ENCODE measurements around the gene ZC3H18.
"Not testable (repeated sequence)": the region's sequence is repeated elsewhere in the genome, so short reads cannot be mapped to it uniquely, and the experiment has no call there.

Gene ZC3H18

GRCh38 chr16:88651989-88652761 is 82.0 kb downstream of the ZC3H18 start:
- no peak for DNase-seq

- DNase-seq: no peak
Measured at GRCh38 chr16:88652762-88653063, 82.5 kb downstream of the ZC3H18 start.

- DNase-seq: no peak
Measured at GRCh38 chr16:88653101-88653500, 82.9 kb downstream of the ZC3H18 start.

GRCh38 chr16:88653596-88654362 is 83.6 kb downstream of the ZC3H18 start:
- no peak for DNase-seq

GRCh38 chr16:88654363-88655052 is 84.3 kb downstream of the ZC3H18 start:
- no peak for DNase-seq

GRCh38 chr16:88655053-88655732 is 85.0 kb downstream of the ZC3H18 start:
- DNase-seq: no peak

- DNase-seq: no peak
Measured at GRCh38 chr16:88655733-88656281, 85.6 kb downstream of the ZC3H18 start.

GRCh38 chr16:88656291-88656980 is 86.2 kb downstream of the ZC3H18 start:
- DNase-seq: no peak

- DNase-seq: no peak
Measured at GRCh38 chr16:88657371-88657770, 87.2 kb downstream of the ZC3H18 start.

GRCh38 chr16:88658714-88659113 is 88.5 kb downstream of the ZC3H18 start:
- DNase-seq: no peak

GRCh38 chr16:88659160-88659559 is 89.0 kb downstream of the ZC3H18 start:
- DNase-seq: no peak

GRCh38 chr16:88661468-88661867 is 91.3 kb downstream of the ZC3H18 start:
- DNase-seq: no peak

GRCh38 chr16:88662222-88662842 is 92.1 kb downstream of the ZC3H18 start:
- DNase-seq: peak in 1 of 56 donors; percentile 48

GRCh38 chr16:88662843-88663606 is 92.8 kb downstream of the ZC3H18 start, which contains the start of gene MVD:
Gene MVD, minus strand, starts transcription at chr16:88663091. Its CDS starts 11 bp downstream, at chr16:88663080.
- peak; percentile 85 to 99 (median 96) for DNase-seq

- no peak for DNase-seq
Measured at GRCh38 chr16:88665148-88665547, 94.9 kb downstream of the ZC3H18 start.

- no peak for DNase-seq
Measured at GRCh38 chr16:88665570-88665969, 95.4 kb downstream of the ZC3H18 start.

- no peak for DNase-seq
Measured at GRCh38 chr16:88667461-88667860, 97.3 kb downstream of the ZC3H18 start.

- DNase-seq: not testable (repeated sequence)
Measured at GRCh38 chr16:88669493-88669892, 99.3 kb downstream of the ZC3H18 start.

GRCh38 chr16:88669980-88670379 is 99.8 kb downstream of the ZC3H18 start:
- no peak for DNase-seq
